C4-2B (cell line): ENCODE results near the gene ATRAID.

Source experiments
- H3K27ac ChIP-seq: fragments of 450-650 bp; 2 replicates; pipeline ENCODE4 v1.5.1; 2017
- CTCF ChIP-seq: fragments of 450-650 bp; conservative IDR thresholded peaks from 2 replicates; pipeline ENCODE4 v1.5.1; 2017; ENCODE audit warnings: mild to moderate bottlenecking
- ZFX ChIP-seq: fragments of 450-650 bp; IDR thresholded peaks from 2 replicates; pipeline ENCODE4 v1.6.1; 2017

The ATRAID gene

GRCh38 chr2:27249159-27249890 lies 37.5 kb downstream of the ATRAID start:
- TF ChIP-seq ZFX (no peak), CTCF (no peak)
- H3K27ac ChIP-seq: peak overlapping the region; percentile 63

GRCh38 chr2:27249891-27250651 lies 38.2 kb downstream of the ATRAID start:
- H3K27ac ChIP-seq: peak overlapping the region; percentile 63
- TF ChIP-seq ZFX (no peak), CTCF (no peak; the same call in 1 of the 2 replicates)

GRCh38 chr2:27250652-27251379 lies 39.0 kb downstream of the ATRAID start:
- TF ChIP-seq CTCF (no peak), ZFX (no peak)
- peak overlapping the region; percentile 63; the same call in 1 of the 2 replicates for H3K27ac ChIP-seq

- no peak overlapping the region for H3K27ac ChIP-seq
- TF ChIP-seq CTCF (no peak), ZFX (no peak)
These were observed 39.9 kb downstream of the ATRAID start for GRCh38 chr2:27251766-27252165.

- no peak overlapping the region for H3K27ac ChIP-seq
- TF ChIP-seq ZFX (no peak), CTCF (no peak)
These were observed 43.3 kb downstream of the ATRAID start for GRCh38 chr2:27255187-27255586.

GRCh38 chr2:27255660-27256059 lies 43.8 kb downstream of the ATRAID start:
- no peak overlapping the region for H3K27ac ChIP-seq
- TF ChIP-seq CTCF: no peak
- TF ChIP-seq ZFX: no peak
